HG03039 (cell line): ENCODE measurements around the gene AXIN1.

ENCODE experiments used
- ATAC-seq: cut with Tn5 transposase; IDR thresholded peaks from one replicate; pipeline ENCODE4 v1.9.1; 2021; ENCODE audit warnings: mild to moderate bottlenecking, moderate library complexity; ENCODE audit not compliant: unreplicated experiment

Gene AXIN1

GRCh38 chr16:307691-308312 is 44.7 kb downstream of the AXIN1 start:
- ATAC-seq = no peak

GRCh38 chr16:306911-307370 is 45.6 kb downstream of the AXIN1 start:
- no peak for ATAC-seq

GRCh38 chr16:305916-306626 is 46.5 kb downstream of the AXIN1 start:
- ATAC-seq = no peak

- ATAC-seq = no peak
Observed at GRCh38 chr16:303760-304505, 48.6 kb downstream of the AXIN1 start.

- ATAC-seq = no peak
Observed at GRCh38 chr16:301950-302349, 50.6 kb downstream of the AXIN1 start.

GRCh38 chr16:301235-301634 is 51.3 kb downstream of the AXIN1 start:
- ATAC-seq = no peak

- ATAC-seq = no peak
Observed at GRCh38 chr16:297832-298231, 54.7 kb downstream of the AXIN1 start.

- no peak for ATAC-seq
Observed at GRCh38 chr16:296806-297510, 55.6 kb downstream of the AXIN1 start.

GRCh38 chr16:296276-296675 is 56.2 kb downstream of the AXIN1 start:
- no peak for ATAC-seq

- no peak for ATAC-seq
Observed at GRCh38 chr16:293043-293775, 59.3 kb downstream of the AXIN1 start.

- ATAC-seq = no peak
Observed at GRCh38 chr16:291539-291938, 61.0 kb downstream of the AXIN1 start.

- no peak for ATAC-seq
Observed at GRCh38 chr16:290681-291405, 61.7 kb downstream of the AXIN1 start.

- no peak for ATAC-seq
Observed at GRCh38 chr16:290015-290680, 62.4 kb downstream of the AXIN1 start.

GRCh38 chr16:289395-289997 is 63.0 kb downstream of the AXIN1 start:
- ATAC-seq = no peak

- ATAC-seq = no peak
Observed at GRCh38 chr16:287981-288920, 64.3 kb downstream of the AXIN1 start.

- no peak for ATAC-seq
Observed at GRCh38 chr16:287298-287811, 65.2 kb downstream of the AXIN1 start.

GRCh38 chr16:286491-287297 is 65.8 kb downstream of the AXIN1 start:
- ATAC-seq = no peak
